Psoas muscle (tissue), 8 donors: ENCODE measurements around the gene ACLY. TPM values are rescaled to one million over a fixed set of nuclear protein-coding genes. Genes with fewer than 3 reads are reported as not detected.

Source experiments
- ATAC-seq, 4 donors: fragments of 200-7000 bp; cut with Tn5 transposase; one replicate each; pipeline ENCODE4 v1.9.1; 2020; ENCODE audit warnings: moderate library complexity in 3 of 4, mild to moderate bottlenecking in 2 of 4
- DNase-seq, 2 donors: peaks; one replicate each; pipeline ENCODE4 v3.0.0-alpha.2; 2020
- H3K27ac ChIP-seq: fragments of 200-600 bp; one replicate; pipeline ENCODE4 v1.8.0; 2022
- H3K27me3 ChIP-seq, 3 donors: fragments of 200-600 bp in 1 of 3; one replicate each; pipeline versions ENCODE4 v1.6.1 to v1.8.0; 2013 to 2022; ENCODE audit warnings: low read length in 2 of 3, mild to moderate bottlenecking in 2 of 3, moderate library complexity in 1 of 3; ENCODE audit not compliant: insufficient read depth in 3 of 3
- H3K36me3 ChIP-seq, 2 donors: fragments of 200-600 bp in 1 of 2; one replicate each; pipeline versions ENCODE4 v1.6.1 to v1.8.0; 2013 to 2022; ENCODE audit warnings: low read depth in 1 of 2, mild to moderate bottlenecking in 1 of 2, moderate library complexity in 1 of 2; ENCODE audit not compliant: insufficient read depth in 1 of 2
- H3K4me1 ChIP-seq: fragments of 200-600 bp; one replicate; pipeline ENCODE4 v1.8.0; 2022
- H3K4me3 ChIP-seq: fragments of 200-600 bp; one replicate; pipeline ENCODE4 v1.8.0; 2022; ENCODE audit warnings: mild to moderate bottlenecking
- H3K9me3 ChIP-seq: fragments of 200-600 bp; one replicate; pipeline ENCODE4 v1.8.0; 2022
- CTCF ChIP-seq: fragments of 200-600 bp; IDR thresholded peaks from one replicate; pipeline ENCODE4 v1.8.0; 2022; ENCODE audit warnings: antibody characterized with exemption
- WGBS, 3 donors: extraction: QIAGEN DNeasy Blood & Tissue Kit; methylation state at CpG; one replicate each; pipeline versions ENCODE4 v1.1.6 to v1.1.7; 2013; 5-methylcytosine and 5-hydroxymethylcytosine counted together
- intact Hi-C, 2 donors: fragments of 100-400 bp; cut with DNase I; formaldehyde crosslinking; loops; one replicate each; pipeline versions ENCODE4 v1.11.0 to v1.14.2; 2022
- polyA plus RNA-seq, 3 donors: library from polyadenylated mRNA; stranded (reverse); fragments of 200-250 nt; gene quantifications; one replicate each; pipeline ENCODE4 v1.2.3, GENCODE V29; 2013
- total RNA-seq, 4 donors: library from RNA; stranded (reverse); fragmentation: NEBNext Ultra II Directional in 2 of 4; extraction: Animal tissue kit (Norgen Biotek cat#: 25700) in 2 of 4; gene quantifications; one replicate each; pipeline versions ENCODE4 v1.2.1 to v1.2.4, GENCODE V29; 2021 to 2023
- donor health status: healthy with polysubstance abuse.
- donor health status: DM: no; HTN: no; CAD: no; lungs with moderate emphysema.
- donor health status: Bipolar disorder and iron deficiency.
- donor health status: healthy.
- donor health status: DM: yes; HTN: yes; CAD: no.
- donor health status: DM: no; HTN: no; CAD: no.
- donor health status: DM: no; HTN: no; CAD: no.
- donor health status: DM: yes; HTN: yes; CAD: no.

Gene ACLY
- total and polyA plus RNA-seq, 7 donors: 10.5 to 24.1 (median 20.2) TPM

GRCh38 chr17:41915566-41915965 lies 3.2 kb downstream of the ACLY start:
- Histone ChIP-seq H3K36me3 (peaks cover 0 to 31% of the 10 kb centered on the region in 2 donors), H3K4me1 (peaks cover 15% of the 10 kb centered on the region), H3K27me3 (no peaks in the 10 kb centered on the region), H3K27ac (no peak overlapping the region), H3K4me3 (no peak overlapping the region), H3K9me3 (no peaks in the 10 kb centered on the region)
- intact Hi-C loops: no loop called here
- no peak for TF ChIP-seq CTCF
- no peak for ATAC-seq
- DNase-seq: no peak
- 76 to 94% (median 80%) methylated on average over 2 of the region's 2 CpGs for WGBS, 3 donors

DNA sequence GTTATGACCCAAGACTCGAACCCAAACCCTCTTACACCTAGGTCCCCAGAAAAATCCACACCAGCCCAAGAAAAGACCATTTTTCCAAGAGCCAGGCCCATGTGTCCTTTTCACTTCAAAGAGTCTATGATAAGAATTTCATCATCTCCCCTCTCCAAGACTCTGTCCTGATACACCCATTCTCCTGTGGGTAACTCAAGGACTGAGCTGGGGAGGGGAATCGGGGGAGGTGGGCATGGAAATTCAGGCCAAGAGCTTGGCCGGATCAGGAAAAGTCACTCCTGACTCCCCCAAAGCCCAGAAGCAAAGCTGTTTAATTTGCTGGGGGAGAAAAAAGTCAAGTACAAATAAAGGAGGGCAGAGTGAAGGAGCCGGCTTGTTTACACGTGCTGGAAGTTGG lies 3.7 kb downstream of the ACLY start:
- no peak overlapping the region for H3K27ac ChIP-seq
- peaks cover 0 to 36% of the 10 kb centered on the region in 2 donors for H3K36me3 ChIP-seq
- DNase-seq (no peak), ATAC-seq (no peak)
- H3K4me3 ChIP-seq: no peak overlapping the region
- H3K9me3 ChIP-seq: no peaks in the 10 kb centered on the region
- no peaks in the 10 kb centered on the region for H3K27me3 ChIP-seq
- peaks cover 14% of the 10 kb centered on the region for H3K4me1 ChIP-seq
- 83 to 89% (median 87%) methylated on average over 5 of the region's 5 CpGs for WGBS, 3 donors
- no peak for TF ChIP-seq CTCF
- intact Hi-C loops: no loop called here

DNA sequence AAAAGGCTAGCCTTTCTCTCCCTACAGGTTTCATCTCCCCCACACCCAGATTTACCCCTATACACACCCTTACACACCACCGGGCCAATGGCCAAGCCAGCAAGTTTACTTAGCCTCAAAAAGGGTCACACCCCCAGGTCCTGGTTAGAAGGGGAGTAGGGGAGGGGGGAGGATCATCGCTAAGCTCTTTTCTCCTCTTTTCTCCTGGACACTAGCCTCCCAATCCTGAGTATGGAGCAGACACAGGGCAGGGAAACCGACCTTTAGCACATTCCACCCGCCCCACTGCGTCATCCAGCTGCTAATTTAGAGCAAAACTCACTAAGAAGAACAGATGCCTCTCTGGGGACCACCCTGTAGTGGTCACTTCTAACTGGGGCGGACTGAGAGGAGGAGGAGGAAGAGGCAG lies 4.4 kb downstream of the ACLY start:
- ATAC-seq (no peak), DNase-seq (no peak)
- Histone ChIP-seq H3K36me3 (peaks cover 0 to 43% of the 10 kb centered on the region in 2 donors), H3K9me3 (no peaks in the 10 kb centered on the region), H3K27me3 (no peaks in the 10 kb centered on the region), H3K4me1 (peaks cover 7% of the 10 kb centered on the region), H3K4me3 (no peak overlapping the region), H3K27ac (no peak overlapping the region)
- intact Hi-C loops: no loop called here
- TF ChIP-seq CTCF: no peak
- WGBS, 3 donors: 66 to 69% (median 68%) methylated on average over 6 of the region's 6 CpGs

GRCh38 chr17:41913798-41914197 lies 5.0 kb downstream of the ACLY start:
- 87 to 98% (median 94%) methylated on average over 4 of the region's 4 CpGs for WGBS, 3 donors
- Histone ChIP-seq H3K27me3 (no peaks in the 10 kb centered on the region), H3K36me3 (peaks cover 0 to 48% of the 10 kb centered on the region in 2 donors), H3K9me3 (no peaks in the 10 kb centered on the region), H3K4me1 (peaks cover 5% of the 10 kb centered on the region), H3K4me3 (no peak overlapping the region), H3K27ac (no peak overlapping the region)
- DNase-seq (no peak), ATAC-seq (no peak)
- intact Hi-C loops: no loop called here
- TF ChIP-seq CTCF: no peak

DNA sequence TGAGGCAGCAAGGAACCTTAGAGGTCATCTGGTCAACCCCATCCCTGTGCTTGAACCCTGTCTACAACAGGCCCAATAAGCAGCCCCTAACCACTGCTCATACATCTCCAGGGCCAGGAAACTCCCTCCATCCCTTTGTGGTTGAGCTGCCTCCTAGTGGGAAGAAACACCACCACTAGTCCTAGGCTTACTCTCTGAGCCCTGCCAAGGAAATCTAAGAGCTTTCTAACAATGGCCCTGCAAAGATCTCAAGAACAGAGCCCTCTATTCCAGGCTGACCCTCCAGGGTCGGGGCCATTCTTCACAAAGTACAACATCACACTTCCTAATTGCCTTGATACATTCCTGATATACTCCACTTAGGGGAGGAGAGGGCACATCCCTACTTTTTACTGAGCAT lies 5.8 kb downstream of the ACLY start:
- Histone ChIP-seq H3K4me1 (peaks cover 5% of the 10 kb centered on the region), H3K36me3 (peaks cover 0 to 57% of the 10 kb centered on the region in 2 donors), H3K4me3 (no peak overlapping the region), H3K27ac (no peak overlapping the region), H3K27me3 (no peaks in the 10 kb centered on the region), H3K9me3 (no peaks in the 10 kb centered on the region)
- 70 to 84% (median 82%) methylated on average over 1 of the region's 1 CpG for WGBS, 3 donors
- DNase-seq (no peak), ATAC-seq (no peak)
- intact Hi-C loops: no loop called here
- no peak for TF ChIP-seq CTCF
